GM19099 (cell line): ENCODE results near the gene ZBTB17.

Experiments
- POLR2A ChIP-seq: IDR thresholded peaks from 3 replicates; pipeline ENCODE4 v1.6.1; 2011; ENCODE audit warnings: low read depth; ENCODE audit not compliant: insufficient read length; ENCODE audit errors: extremely low read depth

The ZBTB17 gene

GRCh38 chr1:15940110-15941043, 35.5 kb downstream of the ZBTB17 start:
- TF ChIP-seq POLR2A: no peak

DNA sequence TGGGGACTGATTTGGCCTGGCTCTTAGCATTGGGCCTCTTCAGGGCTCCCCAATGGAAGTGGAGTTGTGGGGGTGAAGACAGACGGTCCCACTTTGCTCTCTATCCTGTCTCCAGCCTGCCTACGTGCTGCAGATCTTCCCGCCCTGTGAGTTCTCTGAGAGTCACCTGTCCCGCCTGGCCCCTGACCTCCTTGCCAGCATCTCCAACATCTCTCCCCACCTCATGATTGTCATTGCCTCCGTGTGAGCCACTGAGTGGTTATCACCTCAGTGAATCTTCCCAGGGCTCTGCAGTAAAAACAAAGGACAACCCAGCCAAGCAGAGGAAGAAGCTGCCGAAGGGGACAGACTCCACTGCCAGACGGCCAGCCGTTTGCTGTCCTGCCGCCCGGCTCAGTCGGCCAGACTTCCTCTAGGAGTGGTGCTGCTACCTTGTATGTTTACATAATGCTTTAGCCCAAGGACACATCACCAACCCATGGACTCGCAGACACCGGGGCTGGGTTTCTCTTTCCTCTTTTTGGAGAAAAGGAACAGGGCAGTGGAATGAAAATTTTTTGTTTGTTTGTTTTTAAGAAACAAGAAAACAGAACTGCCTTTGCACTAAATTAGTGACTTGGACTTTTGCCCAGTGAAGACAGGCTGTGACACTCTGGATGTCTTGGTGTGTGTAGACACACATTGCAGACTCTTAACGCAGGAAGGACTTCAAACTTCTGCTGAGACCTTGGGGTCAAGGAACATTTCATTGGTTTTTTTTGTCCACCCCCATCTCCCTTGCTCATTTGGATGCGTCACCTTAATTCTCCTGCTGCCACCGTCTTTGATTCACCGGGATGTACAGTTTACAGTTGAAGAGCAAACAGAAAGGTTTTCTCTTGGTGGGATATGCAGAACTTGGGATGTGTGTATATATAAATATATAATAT, 36.5 kb downstream of the ZBTB17 start:
- no peak for TF ChIP-seq POLR2A

DNA sequence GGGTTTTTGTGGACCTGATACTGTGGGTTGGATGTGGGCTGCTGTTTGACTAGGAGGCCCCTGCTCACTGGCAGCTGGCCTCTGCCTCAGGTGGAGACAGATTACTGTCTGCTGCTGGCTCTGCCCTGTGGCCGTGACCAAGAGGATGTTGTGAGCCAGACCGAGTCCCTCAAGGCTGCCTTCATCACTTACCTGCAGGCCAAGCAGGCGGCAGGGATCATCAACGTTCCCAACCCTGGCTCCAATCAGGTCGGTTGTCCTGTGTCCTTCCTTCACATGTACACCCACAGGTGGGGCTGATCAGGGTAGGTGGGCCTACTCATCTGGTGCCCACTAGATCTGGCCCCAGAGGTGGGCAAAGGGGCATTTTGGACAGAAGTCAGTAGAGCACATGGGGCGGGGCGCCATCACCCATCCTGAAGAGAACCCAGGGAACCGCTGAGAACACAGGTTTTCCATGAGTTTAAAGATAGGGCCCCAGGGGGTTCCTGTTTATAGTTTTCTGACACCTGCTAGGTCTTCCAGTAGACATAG, 37.2 kb downstream of the ZBTB17 start:
- no peak for TF ChIP-seq POLR2A

- TF ChIP-seq POLR2A: no peak
Observed at GRCh38 chr1:15937706-15938168, 38.2 kb downstream of the ZBTB17 start.

DNA sequence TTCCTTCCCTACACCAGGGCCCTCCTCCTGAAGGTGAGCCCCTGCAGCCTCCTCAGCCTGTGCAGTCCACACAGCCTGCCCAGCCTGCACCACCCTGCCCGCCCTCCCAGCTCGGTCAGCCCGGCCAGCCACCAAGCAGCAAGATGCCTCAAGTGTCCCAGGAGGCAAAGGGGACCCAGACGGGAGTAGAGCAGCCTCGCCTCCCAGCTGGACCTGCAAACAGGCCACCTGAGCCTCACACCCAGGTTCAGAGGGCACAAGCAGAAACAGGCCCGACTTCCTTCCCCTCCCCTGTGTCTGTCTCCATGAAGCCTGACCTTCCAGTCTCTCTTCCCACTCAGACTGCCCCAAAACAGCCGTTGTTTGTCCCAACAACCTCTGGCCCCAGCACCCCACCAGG, 38.8 kb downstream of the ZBTB17 start:
- TF ChIP-seq POLR2A: no peak

- no peak for TF ChIP-seq POLR2A
Observed at GRCh38 chr1:15936025-15936424, 39.9 kb downstream of the ZBTB17 start.

DNA sequence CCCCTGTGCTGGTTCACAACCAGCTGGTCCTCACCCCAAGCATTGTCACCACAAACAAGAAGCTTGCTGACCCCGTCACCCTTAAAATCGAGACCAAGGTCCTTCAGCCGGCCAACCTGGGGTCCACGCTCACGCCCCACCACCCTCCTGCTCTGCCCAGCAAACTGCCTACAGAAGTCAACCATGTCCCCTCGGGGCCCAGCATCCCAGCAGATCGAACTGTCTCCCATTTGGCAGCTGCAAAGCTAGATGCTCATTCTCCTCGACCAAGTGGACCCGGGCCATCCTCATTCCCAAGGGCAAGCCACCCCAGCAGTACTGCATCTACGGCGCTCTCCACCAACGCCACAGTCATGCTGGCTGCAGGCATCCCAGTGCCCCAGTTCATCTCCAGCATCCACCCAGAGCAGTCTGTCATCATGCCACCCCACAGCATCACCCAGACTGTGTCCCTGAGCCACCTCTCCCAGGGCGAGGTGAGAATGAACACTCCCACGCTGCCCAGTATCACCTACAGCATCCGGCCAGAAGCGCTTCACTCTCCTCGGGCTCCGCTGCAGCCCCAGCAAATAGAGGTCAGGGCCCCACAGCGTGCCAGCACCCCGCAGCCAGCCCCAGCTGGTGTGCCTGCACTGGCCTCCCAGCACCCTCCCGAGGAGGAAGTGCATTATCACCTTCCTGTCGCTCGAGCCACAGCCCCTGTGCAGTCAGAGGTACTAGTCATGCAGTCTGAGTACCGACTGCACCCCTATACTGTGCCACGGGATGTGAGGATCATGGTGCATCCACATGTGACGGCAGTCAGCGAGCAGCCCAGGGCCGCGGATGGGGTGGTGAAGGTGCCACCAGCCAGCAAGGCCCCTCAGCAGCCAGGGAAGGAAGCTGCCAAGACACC, 40.6 kb downstream of the ZBTB17 start:
- TF ChIP-seq POLR2A: no peak

- no peak for TF ChIP-seq POLR2A
Observed at GRCh38 chr1:15934211-15935055, 41.5 kb downstream of the ZBTB17 start.

DNA sequence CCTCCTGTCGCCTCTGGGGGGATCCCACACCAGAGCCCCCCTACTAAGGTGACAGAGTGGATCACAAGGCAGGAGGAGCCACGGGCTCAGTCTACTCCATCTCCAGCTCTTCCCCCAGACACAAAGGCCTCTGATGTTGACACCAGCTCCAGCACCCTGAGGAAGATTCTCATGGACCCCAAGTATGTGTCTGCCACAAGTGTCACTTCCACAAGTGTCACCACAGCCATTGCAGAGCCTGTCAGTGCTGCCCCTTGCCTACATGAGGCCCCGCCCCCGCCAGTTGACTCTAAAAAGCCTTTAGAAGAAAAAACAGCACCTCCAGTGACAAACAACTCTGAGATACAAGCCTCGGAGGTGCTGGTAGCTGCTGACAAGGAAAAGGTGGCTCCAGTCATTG, 42.2 kb downstream of the ZBTB17 start:
- TF ChIP-seq POLR2A: no peak

DNA sequence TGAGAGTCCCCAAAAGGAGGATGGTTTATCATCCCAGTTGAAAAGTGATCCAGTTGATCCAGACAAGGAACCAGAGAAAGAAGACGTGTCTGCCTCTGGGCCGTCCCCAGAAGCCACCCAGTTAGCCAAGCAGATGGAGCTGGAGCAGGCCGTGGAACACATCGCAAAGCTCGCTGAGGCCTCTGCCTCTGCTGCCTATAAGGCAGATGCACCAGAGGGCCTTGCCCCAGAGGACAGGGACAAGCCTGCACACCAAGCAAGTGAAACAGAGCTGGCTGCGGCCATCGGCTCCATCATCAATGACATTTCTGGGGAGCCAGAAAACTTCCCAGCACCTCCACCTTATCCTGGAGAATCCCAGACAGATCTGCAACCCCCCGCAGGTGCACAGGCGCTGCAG, 43.3 kb downstream of the ZBTB17 start:
- no peak for TF ChIP-seq POLR2A

- no peak for TF ChIP-seq POLR2A
Observed at GRCh38 chr1:15931884-15932283, 44.0 kb downstream of the ZBTB17 start.

- no peak for TF ChIP-seq POLR2A
Observed at GRCh38 chr1:15931401-15931800, 44.5 kb downstream of the ZBTB17 start.
